ENCODE measurements around the gene LDLR.
"Not testable (repeated sequence)": the region's sequence is repeated elsewhere in the genome, so short reads cannot be mapped to it uniquely, and the experiment has no call there.

LDLR gene

DNA sequence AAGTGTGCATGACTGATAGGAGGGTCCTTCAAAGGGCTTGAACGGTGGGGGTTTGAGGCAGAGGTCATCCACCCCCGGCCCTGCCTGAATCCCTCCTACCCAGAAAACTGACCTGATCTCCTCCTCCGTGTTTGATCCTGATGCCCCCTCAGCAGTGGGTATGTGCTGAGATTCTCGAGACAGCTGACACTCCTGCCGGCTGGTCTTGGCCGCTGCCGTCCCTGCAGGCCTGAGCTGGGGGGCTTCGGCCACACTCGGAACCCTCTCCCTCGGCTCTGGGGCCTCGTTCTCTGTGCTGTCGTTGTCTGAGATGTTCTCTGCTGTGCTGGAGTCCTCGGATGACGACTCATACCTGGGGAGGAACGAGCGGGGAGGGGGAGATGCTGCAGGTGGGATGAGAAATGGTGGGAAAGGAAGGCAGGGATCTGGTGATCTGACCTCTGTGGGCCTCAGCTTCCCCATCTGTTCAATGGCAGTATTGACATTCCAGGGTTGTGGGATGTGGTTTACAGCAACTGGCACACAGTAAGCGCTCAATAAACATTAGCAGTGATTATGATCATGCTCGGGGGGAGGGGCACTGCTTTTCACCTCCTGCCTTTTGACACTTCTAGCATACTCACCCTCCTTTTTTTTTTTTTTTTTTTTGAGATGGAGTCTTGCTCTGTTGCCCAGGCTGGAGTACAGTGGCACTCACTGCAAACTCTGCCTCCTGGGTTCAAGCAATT lies 87.4 kb downstream of the LDLR start:
- no peak for DNase-seq

DNA sequence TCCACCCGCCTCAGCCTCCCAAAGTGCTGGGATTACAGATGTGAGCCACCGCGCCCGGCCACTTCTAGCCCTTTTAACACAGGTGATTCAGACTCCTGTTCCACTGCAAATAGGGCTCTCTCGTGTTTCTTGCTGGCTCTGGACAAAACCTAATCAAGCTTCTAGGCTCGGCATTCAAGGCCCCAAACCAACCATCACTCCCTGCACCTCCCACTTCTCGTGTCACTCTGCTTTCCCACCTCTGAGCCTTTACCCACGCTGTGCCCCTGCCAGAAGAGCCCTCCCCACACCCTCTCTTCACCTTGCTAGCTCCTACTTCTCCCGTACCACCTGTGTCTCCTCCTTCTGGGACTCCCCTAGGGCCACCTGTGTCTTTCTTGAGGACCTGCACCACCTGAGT lies 88.3 kb downstream of the LDLR start:
- DNase-seq = no peak

GRCh38 chr19:11179145-11179465 lies 89.8 kb downstream of the LDLR start:
- not testable (repeated sequence) for DNase-seq

DNA sequence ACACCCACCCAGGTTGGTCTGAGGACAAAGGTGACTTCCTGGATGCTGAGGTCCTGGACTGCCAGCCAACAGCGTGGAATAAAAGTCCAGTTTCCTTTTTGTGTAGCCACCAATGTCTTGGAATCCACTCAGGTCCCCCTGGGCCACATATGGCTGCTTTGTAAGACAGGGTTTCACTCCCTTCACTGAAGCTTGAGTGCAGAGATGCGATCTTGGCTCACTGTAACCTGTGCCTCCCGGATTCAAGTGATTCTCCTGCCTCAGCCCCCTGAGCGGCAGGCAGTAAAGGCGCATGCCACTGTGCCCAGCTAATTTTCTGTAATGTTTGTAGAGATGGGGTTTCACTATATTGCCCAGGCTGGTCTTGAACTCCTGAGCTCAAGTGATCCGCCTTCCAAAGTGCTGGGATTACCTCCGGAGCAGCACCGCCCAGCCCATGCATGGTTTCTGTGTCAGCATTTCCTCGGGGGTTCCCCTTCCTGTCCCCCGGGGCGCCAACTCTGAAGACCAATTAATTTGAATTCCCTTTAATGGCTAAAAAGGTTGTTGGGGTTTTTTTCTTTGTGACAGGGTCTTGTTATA lies 90.5 kb downstream of the LDLR start:
- DNase-seq = no peak

- no peak for DNase-seq
Measured at GRCh38 chr19:11180346-11180745, 91.1 kb downstream of the LDLR start.

GRCh38 chr19:11180975-11181374 lies 91.7 kb downstream of the LDLR start:
- not testable (repeated sequence) for DNase-seq

DNA sequence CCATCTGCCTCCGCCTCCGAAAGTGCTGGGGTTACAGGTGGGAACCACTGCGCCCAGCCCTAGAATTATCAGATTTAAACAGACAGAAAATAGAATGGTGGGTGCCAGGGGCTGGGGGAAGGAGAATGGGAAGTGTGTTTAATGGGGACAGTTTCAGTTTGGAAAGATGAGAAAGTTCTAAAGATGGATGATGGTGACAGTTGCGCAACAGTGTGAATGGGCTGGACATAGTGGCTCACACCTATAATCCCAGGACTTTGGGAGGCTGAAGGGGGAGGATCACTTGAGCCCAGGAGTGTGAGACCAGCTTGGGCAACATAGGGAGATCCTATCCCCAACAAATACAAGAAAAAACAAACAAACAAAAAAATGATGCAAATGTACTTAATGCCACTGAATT lies 92.2 kb downstream of the LDLR start:
- DNase-seq = no peak

Measured in activated CD4-positive, CD25-positive, alpha-beta regulatory T cell (primary cell).